K562 (cell line): ENCODE data around the gene C1R. TPM values are rescaled to one million over a fixed set of nuclear protein-coding genes. Genes with fewer than 3 reads are reported as not detected.

Source experiments
- BRD9 ChIP-seq: fragments of 450-650 bp; IDR thresholded peaks from 2 replicates; pipeline ENCODE4 v1.6.1; 2018; ENCODE audit warnings: low read depth; ENCODE audit not compliant: partially characterized antibody
- CBX3 ChIP-seq, 2 experiments: IDR thresholded peaks; 1 replicate in 1 of 2; 2 replicates in 1 of 2; pipeline ENCODE4 v1.6.1; 2012; ENCODE audit warnings: inconsistent platforms in 2 of 2, low read length in 2 of 2, borderline replicate concordance in 1 of 2, control low read depth in 1 of 2
- EGR1 ChIP-seq: fragments of 450-650 bp; conservative IDR thresholded peaks from 2 replicates; pipeline ENCODE4 v1.6.1; 2017; ENCODE audit warnings: mild to moderate bottlenecking
- ELF2 ChIP-seq: fragments of 250-450 bp; sonication (Bioruptor Pico); IDR thresholded peaks from 2 replicates; pipeline ENCODE4 v1.5.0; 2021; ENCODE audit warnings: mild to moderate bottlenecking
- FIP1L1 ChIP-seq: fragments of 200-400 bp; formaldehyde crosslinking; IDR thresholded peaks from 2 replicates; pipeline ENCODE4 v1.6.1; 2018; ENCODE audit warnings: mild to moderate bottlenecking, low read depth, low read length; ENCODE audit not compliant: poor library complexity, severe bottlenecking
- KLF13 ChIP-seq: fragments of 450-650 bp; IDR thresholded peaks from 2 replicates; pipeline ENCODE4 v1.6.1; 2016; ENCODE audit warnings: missing genetic modification characterization, low read depth, mild to moderate bottlenecking, missing compliant biosample characterization, moderate library complexity, borderline replicate concordance
- MTA2 ChIP-seq: fragments of 450-650 bp; IDR thresholded peaks from 2 replicates; pipeline ENCODE4 v1.6.1; 2016; ENCODE audit warnings: low read depth
- PHF20 ChIP-seq: fragments of 450-650 bp; IDR thresholded peaks from 2 replicates; pipeline ENCODE4 v1.6.1; 2018; ENCODE audit not compliant: partially characterized antibody
- POU5F1 ChIP-seq: fragments of 150-350 bp; IDR thresholded peaks from 2 replicates; pipeline ENCODE4 v1.6.1; 2014; ENCODE audit warnings: borderline replicate concordance, low read length, low read depth, mild to moderate bottlenecking; ENCODE audit not compliant: partially characterized antibody
- RBM15 ChIP-seq: fragments of 200-400 bp; formaldehyde crosslinking; IDR thresholded peaks from 2 replicates; pipeline ENCODE4 v1.6.1; 2018; ENCODE audit warnings: mild to moderate bottlenecking, low read length, moderate library complexity; ENCODE audit not compliant: insufficient read depth
- RUNX1 ChIP-seq: sonication (generic); IDR thresholded peaks from 2 replicates; pipeline ENCODE4 v1.6.1; 2016; ENCODE audit warnings: antibody characterized with exemption, low read depth
- SIX5 ChIP-seq, 2 experiments: IDR thresholded peaks; 2 replicates each; pipeline ENCODE4 v1.6.1; 2011; ENCODE audit warnings: low read length in 2 of 2, borderline replicate concordance in 1 of 2, low read depth in 1 of 2, mild to moderate bottlenecking in 1 of 2, moderate library complexity in 1 of 2; ENCODE audit not compliant: insufficient read depth in 1 of 2
- SMAD1 ChIP-seq: fragments of 150-350 bp; IDR thresholded peaks from 2 replicates; pipeline ENCODE4 v1.6.1; 2014; ENCODE audit warnings: low read length, low read depth; ENCODE audit not compliant: partially characterized antibody
- SMAD2 ChIP-seq: fragments of 150-350 bp; IDR thresholded peaks from 2 replicates; pipeline ENCODE4 v1.6.1; 2014; ENCODE audit warnings: low read depth, mild to moderate bottlenecking, low read length
- SMARCC2 ChIP-seq: fragments of 450-650 bp; IDR thresholded peaks from 2 replicates; pipeline ENCODE4 v1.6.1; 2017; ENCODE audit warnings: antibody characterized with exemption, moderate library complexity, mild to moderate bottlenecking, low read depth
- TAF1 ChIP-seq: IDR thresholded peaks from 2 replicates; pipeline ENCODE4 v1.6.1; 2011; ENCODE audit warnings: mild to moderate bottlenecking, low read length, moderate library complexity; ENCODE audit not compliant: insufficient read depth, control insufficient read depth, severe bottlenecking; ENCODE audit errors: extremely low read depth
- TAF9B ChIP-seq: fragments of 450-650 bp; IDR thresholded peaks from 2 replicates; pipeline ENCODE4 v1.6.1; 2018; ENCODE audit warnings: mild to moderate bottlenecking; ENCODE audit not compliant: partially characterized antibody
- TARDBP ChIP-seq: fragments of 450-650 bp; IDR thresholded peaks from 2 replicates; pipeline ENCODE4 v1.6.1; 2016
- TSC22D4 ChIP-seq: fragments of 450-650 bp; IDR thresholded peaks from 2 replicates; pipeline ENCODE4 v1.6.1; 2016; ENCODE audit warnings: missing genetic modification characterization, missing biosample characterization, control low read depth
- U2AF2 ChIP-seq: fragments of 200-400 bp; formaldehyde crosslinking; optimal IDR thresholded peaks from 2 replicates; pipeline ENCODE3; 2017; ENCODE audit warnings: low read depth, mild to moderate bottlenecking, low read length
- ZNF121 ChIP-seq: sonication (generic); formaldehyde crosslinking; conservative IDR thresholded peaks from 2 replicates; pipeline ENCODE4 v1.8.0; 2022; ENCODE audit warnings: missing genetic modification reagents
- ZNF239 ChIP-seq: fragments of 250-450 bp; sonication (Bioruptor Pico); IDR thresholded peaks from 2 replicates; pipeline ENCODE4 v1.4.0; 2020; ENCODE audit warnings: mild to moderate bottlenecking
- ZNF644 ChIP-seq: fragments of 200-800 bp; sonication (Bioruptor generic); IDR thresholded peaks from 2 replicates; pipeline ENCODE4 v1.6.1; 2016; ENCODE audit warnings: low read depth, missing genetic modification characterization, missing compliant biosample characterization
- ZSCAN32 ChIP-seq: fragments of 450-650 bp; formaldehyde crosslinking; IDR thresholded peaks from 2 replicates; pipeline ENCODE4 v1.4.0; 2020; ENCODE audit warnings: mild to moderate bottlenecking, moderate library complexity
- polyA plus RNA-seq, 8 experiments: library from polyadenylated mRNA; depleted of rRNA in 4 of 8; stranded (reverse) in 5 of 8; unstranded in 3 of 8; fragments of >200 nt; fragmentation: Nextera tagmentation in 2 of 8; fragmentation: Illumina TruSeq in 1 of 8; extraction: Ambion mirVana in 2 of 8; extraction: Trizol in 1 of 8; gene quantifications; 2 replicates each; pipeline versions ENCODE4 v1.2.1 to v1.2.3, GENCODE V29; 2011 to 2014; ENCODE audit warnings: inconsistent platforms in 1 of 8, missing spikeins in 1 of 8
- total RNA-seq, 7 experiments: library from RNA; depleted of rRNA in 6 of 7; stranded (reverse); fragments of >200 nt in 6 of 7; fragmentation: Illumina TruSeq in 2 of 7; extraction: Trizol in 2 of 7; gene quantifications; 2 replicates each; pipeline versions ENCODE4 v1.2.1 to v1.2.3, GENCODE V29; 2011 to 2021; ENCODE audit warnings: low replicate concordance in 1 of 7
- TF ChIP-seq, protein P1 (sequence below): fragments of 250-450 bp; sonication (Bioruptor Pico); IDR thresholded peaks from 2 replicates; pipeline ENCODE4 v1.9.0; 2021; ENCODE audit warnings: mild to moderate bottlenecking, inconsistent platforms
- TF ChIP-seq, protein P2 (sequence below): fragments of 450-650 bp; formaldehyde crosslinking; IDR thresholded peaks from 2 replicates; pipeline ENCODE4 v1.4.0; 2020; ENCODE audit warnings: mild to moderate bottlenecking, mixed read lengths

C1R gene
- total and polyA plus RNA-seq, 9 of the 15 experiments (the other 6 are each of a cell fraction or from before 2014, with no cell fraction given) = 0.07 to 1.0 (median 0.33) TPM; not detected in 1

DNA sequence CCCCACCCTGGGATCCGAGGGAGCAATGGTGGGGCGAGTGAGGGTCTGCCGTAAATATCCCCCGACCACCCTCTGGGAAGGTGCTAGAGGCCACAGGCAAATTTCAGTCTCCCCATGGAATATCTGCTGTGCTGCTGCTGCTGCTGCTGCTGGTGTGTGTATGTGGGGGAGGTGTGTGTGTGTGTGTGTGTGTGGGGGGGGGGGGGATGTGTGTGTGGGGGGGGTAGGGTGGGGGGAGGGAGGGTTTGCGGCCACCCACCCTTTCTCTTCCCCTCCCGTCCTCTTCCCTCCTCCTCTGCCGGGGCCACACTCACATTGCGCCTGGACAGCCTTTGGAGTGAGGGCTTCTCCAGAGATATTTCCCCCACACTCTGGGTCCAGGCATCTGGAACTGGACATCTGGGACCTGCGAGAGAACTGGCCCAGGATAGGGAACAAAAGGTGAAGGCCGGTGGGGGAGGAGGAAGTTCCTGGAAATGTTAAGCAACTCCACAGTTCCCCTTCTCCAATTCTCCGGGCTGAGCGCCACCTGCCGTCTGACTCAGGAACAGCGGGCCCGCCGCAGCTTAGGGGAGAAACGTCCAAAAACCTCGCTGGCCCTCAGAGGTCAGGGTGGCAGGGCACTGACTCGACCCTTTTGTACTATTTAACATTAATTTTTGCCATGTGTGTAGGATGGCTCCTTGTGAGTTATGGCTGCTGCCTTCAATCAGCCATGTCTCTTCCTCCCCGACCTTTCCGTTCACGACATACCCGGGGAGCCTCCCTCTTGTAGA, 16.7 kb upstream of the C1R start, which contains the start of gene C1RL (continued):
- TF ChIP-seq KLF13 (no peak), ELF2 (CRISPR knock-in tag) (no peak), SMAD1 (no peak), MTA2 (no peak), RBM15 (no peak), EGR1 (peak; percentile 58), CBX3 (IDR thresholded peaks at IDR 0.05; ENCODE audit: borderline replicate concordance in 1 of 2, low read length in 2 of 2) (no peak), SMAD2 (no peak), PHF20 (peak; percentile 36), ZNF644 (no peak), U2AF2 (no peak), FIP1L1 (no peak), ZNF121 (CRISPR knock-in tag) (no peak), TAF9B (peak; percentile 35), ZNF239 (CRISPR knock-in tag) (no peak), RUNX1 (no peak), ZSCAN32 (CRISPR knock-in tag) (no peak), POU5F1 (no peak), SMARCC2 (no peak), TSC22D4 (tag) (no peak), BRD9 (peak; percentile 48), TARDBP (peak; percentile 36; the same call in 1 of the 2 replicates), TAF1 (peak; percentile 54), SIX5 (IDR thresholded peaks at IDR 0.05; ENCODE audit: borderline replicate concordance in 1 of 2, insufficient read depth in 1 of 2, low read depth in 1 of 2, low read length in 2 of 2) (no peak)
- TF ChIP-seq, protein P1, sequence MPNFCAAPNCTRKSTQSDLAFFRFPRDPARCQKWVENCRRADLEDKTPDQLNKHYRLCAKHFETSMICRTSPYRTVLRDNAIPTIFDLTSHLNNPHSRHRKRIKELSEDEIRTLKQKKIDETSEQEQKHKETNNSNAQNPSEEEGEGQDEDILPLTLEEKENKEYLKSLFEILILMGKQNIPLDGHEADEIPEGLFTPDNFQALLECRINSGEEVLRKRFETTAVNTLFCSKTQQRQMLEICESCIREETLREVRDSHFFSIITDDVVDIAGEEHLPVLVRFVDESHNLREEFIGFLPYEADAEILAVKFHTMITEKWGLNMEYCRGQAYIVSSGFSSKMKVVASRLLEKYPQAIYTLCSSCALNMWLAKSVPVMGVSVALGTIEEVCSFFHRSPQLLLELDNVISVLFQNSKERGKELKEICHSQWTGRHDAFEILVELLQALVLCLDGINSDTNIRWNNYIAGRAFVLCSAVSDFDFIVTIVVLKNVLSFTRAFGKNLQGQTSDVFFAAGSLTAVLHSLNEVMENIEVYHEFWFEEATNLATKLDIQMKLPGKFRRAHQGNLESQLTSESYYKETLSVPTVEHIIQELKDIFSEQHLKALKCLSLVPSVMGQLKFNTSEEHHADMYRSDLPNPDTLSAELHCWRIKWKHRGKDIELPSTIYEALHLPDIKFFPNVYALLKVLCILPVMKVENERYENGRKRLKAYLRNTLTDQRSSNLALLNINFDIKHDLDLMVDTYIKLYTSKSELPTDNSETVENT (CRISPR knock-in tag) = no peak
- TF ChIP-seq, protein P2, sequence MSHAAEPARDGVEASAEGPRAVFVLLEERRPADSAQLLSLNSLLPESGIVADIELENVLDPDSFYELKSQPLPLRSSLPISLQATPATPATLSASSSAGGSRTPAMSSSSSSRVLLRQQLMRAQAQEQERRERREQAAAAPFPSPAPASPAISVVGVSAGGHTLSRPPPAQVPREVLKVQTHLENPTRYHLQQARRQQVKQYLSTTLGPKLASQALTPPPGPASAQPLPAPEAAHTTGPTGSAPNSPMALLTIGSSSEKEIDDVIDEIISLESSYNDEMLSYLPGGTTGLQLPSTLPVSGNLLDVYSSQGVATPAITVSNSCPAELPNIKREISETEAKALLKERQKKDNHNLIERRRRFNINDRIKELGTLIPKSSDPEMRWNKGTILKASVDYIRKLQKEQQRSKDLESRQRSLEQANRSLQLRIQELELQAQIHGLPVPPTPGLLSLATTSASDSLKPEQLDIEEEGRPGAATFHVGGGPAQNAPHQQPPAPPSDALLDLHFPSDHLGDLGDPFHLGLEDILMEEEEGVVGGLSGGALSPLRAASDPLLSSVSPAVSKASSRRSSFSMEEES (CRISPR knock-in tag) = no peak
